PC-3 (cell line): ENCODE data around the gene KRTAP10-10. TPM values are rescaled to one million over a fixed set of nuclear protein-coding genes. Genes with fewer than 3 reads are reported as not detected.

Experiments
- ATAC-seq: fragments of 200-7000 bp; cut with Tn5 transposase; 2 replicates; pipeline ENCODE4 v1.9.1; 2020; ENCODE audit warnings: mild to moderate bottlenecking, moderate library complexity
- BruUV-seq: library from RNA; stranded (reverse); fragments of 400-500 nt; replicated peaks from 2 replicates; lab custom pipeline; 2021; lab: Mats Ljungman, UMichigan
- CTCF ChIA-PET: fragments of 300-600 bp; sonication (Branson Sonifier 250); formaldehyde crosslinking; loops from one replicate; lab custom pipeline; 2022; ENCODE audit warnings: antibody characterized with exemption; lab: Charles Lee
- POLR2A ChIA-PET: fragments of 300-600 bp; sonication (Branson Sonifier 250); formaldehyde crosslinking; loops from one replicate; lab custom pipeline; 2022; ENCODE audit warnings: antibody characterized with exemption; ENCODE audit not compliant: unreplicated experiment; lab: Charles Lee
- DNase-seq: peaks from one replicate; pipeline ENCODE4 v3.0.0-alpha.2; 2015
- H2AFZ ChIP-seq: fragments of 300-600 bp; sonication (generic); 2 replicates; pipeline ENCODE4 v1.6.0; 2016; ENCODE audit warnings: antibody characterized with exemption, low read length
- H3F3A ChIP-seq: fragments of 300-600 bp; sonication (generic); one replicate; pipeline ENCODE4 v1.6.0; 2017; ENCODE audit warnings: antibody characterized with exemption, low read length, control low read depth, mild to moderate bottlenecking; ENCODE audit not compliant: unreplicated experiment
- H3K27ac ChIP-seq: fragments of 300-600 bp; sonication (generic); 2 replicates; pipeline ENCODE4 v1.5.1; 2016; ENCODE audit warnings: mild to moderate bottlenecking, low read length
- H3K27me3 ChIP-seq: fragments of 300-600 bp; sonication (generic); 2 replicates; pipeline ENCODE4 v1.6.1; 2016; ENCODE audit warnings: low read length, mixed read lengths
- H3K36me3 ChIP-seq: fragments of 300-600 bp; sonication (generic); 2 replicates; pipeline ENCODE4 v1.6.1; 2016; ENCODE audit warnings: low read depth, mixed run types, low read length, mixed read lengths
- H3K4me1 ChIP-seq: fragments of 300-600 bp; sonication (generic); 2 replicates; pipeline ENCODE4 v1.5.1; 2016; ENCODE audit warnings: low read length; ENCODE audit not compliant: insufficient read depth
- H3K4me2 ChIP-seq: fragments of 300-600 bp; sonication (generic); 2 replicates; pipeline ENCODE4 v1.6.0; 2016; ENCODE audit warnings: low read length
- H3K4me3 ChIP-seq: fragments of 300-600 bp; sonication (generic); 2 replicates; pipeline ENCODE4 v1.5.1; 2016; ENCODE audit warnings: mild to moderate bottlenecking, low read length, mixed read lengths
- H3K79me2 ChIP-seq: fragments of 300-600 bp; sonication (generic); 2 replicates; pipeline ENCODE4 v1.6.1; 2017; ENCODE audit warnings: low read length, mixed read lengths
- H3K9ac ChIP-seq: fragments of 300-600 bp; sonication (generic); 2 replicates; pipeline ENCODE4 v1.6.0; 2016; ENCODE audit warnings: mild to moderate bottlenecking, low read length
- H3K9me2 ChIP-seq: fragments of 300-600 bp; sonication (generic); replicated peaks from 2 replicates; pipeline ENCODE4 v1.6.1; 2016; ENCODE audit warnings: mixed run types, low read length, mixed read lengths
- H3K9me3 ChIP-seq: fragments of 300-600 bp; sonication (generic); 2 replicates; pipeline ENCODE4 v1.6.1; 2016; ENCODE audit warnings: low read length, mixed read lengths
- H4K20me1 ChIP-seq: fragments of 300-600 bp; sonication (generic); 2 replicates; pipeline ENCODE4 v1.6.1; 2016; ENCODE audit warnings: low read length, mixed read lengths
- CTCF ChIP-seq: fragments of 300-600 bp; sonication (generic); conservative IDR thresholded peaks from 2 replicates; pipeline ENCODE4 v1.5.1; 2017; ENCODE audit warnings: antibody characterized with exemption, low read depth, mild to moderate bottlenecking, low read length
- EZH2 ChIP-seq: fragments of 300-600 bp; sonication (generic); IDR thresholded peaks from one replicate; pipeline ENCODE4 v1.6.1; 2017; ENCODE audit warnings: antibody characterized with exemption, mild to moderate bottlenecking, low read length; ENCODE audit not compliant: unreplicated experiment
- EZH2phosphoT487 ChIP-seq: fragments of 300-600 bp; sonication (generic); IDR thresholded peaks from 2 replicates; pipeline ENCODE4 v1.6.1; 2018; ENCODE audit warnings: mild to moderate bottlenecking, antibody characterized with exemption, low read length, borderline replicate concordance
- intact Hi-C: fragments of 100-400 bp; cut with micrococcal nuclease; formaldehyde crosslinking; loops from 2 replicates; pipeline ENCODE4 v1.9.0; 2023
- total RNA-seq: library from RNA; depleted of rRNA; stranded (reverse); fragments of >200 nt; gene quantifications from 2 replicates; pipeline ENCODE4 v1.2.3, GENCODE V29; 2014

KRTAP10-10 gene
- total RNA-seq, 1 experiment from 2014 or later, result not detected

DNA sequence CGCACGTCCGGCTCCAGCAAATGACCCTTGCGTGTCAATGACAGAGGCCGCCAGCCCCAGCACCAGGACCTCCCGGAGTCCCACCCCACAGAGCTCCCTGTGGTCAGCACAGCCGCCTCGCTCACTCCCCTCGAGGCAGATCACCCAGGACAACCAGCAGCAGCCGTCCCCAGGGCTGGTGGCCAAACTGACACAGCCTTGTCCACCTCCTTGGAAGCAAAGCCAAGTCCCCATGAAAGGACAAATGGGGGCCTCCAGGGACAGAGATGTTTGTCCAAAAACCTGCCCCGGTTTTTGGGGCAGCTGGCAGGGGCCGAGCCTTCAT, 2.1 kb downstream of the KRTAP10-10 start:
- no peaks in the 10 kb centered on the region for H3K4me1 ChIP-seq
- H3K36me3 ChIP-seq, result no peaks in the 10 kb centered on the region
- TF ChIP-seq EZH2phosphoT487, result no peak
- no peak for TF ChIP-seq CTCF
- no peak for TF ChIP-seq EZH2
- ATAC-seq (no peak), DNase-seq (no peak)
- no peaks in the 10 kb centered on the region for H3K9me3 ChIP-seq
- intact Hi-C loops, result no loop called here
- H3K9ac ChIP-seq, result no peak overlapping the region
- no peak overlapping the region for H3K27ac ChIP-seq
- H3K4me3 ChIP-seq, result no peak overlapping the region
- H3K9me2 ChIP-seq, result no peaks in the 10 kb centered on the region
- H3K4me2 ChIP-seq, result no peak overlapping the region
- ChIA-PET CTCF (no interaction called here), POLR2A (no interaction called here)
- no peaks in the 10 kb centered on the region for H4K20me1 ChIP-seq
- H3F3A ChIP-seq, result no peaks in the 10 kb centered on the region
- no peaks in the 10 kb centered on the region for H3K27me3 ChIP-seq
- no peaks in the 10 kb centered on the region for H3K79me2 ChIP-seq
- H2AFZ ChIP-seq, result no peak overlapping the region
- BruUV-seq, result no TSS peak

DNA sequence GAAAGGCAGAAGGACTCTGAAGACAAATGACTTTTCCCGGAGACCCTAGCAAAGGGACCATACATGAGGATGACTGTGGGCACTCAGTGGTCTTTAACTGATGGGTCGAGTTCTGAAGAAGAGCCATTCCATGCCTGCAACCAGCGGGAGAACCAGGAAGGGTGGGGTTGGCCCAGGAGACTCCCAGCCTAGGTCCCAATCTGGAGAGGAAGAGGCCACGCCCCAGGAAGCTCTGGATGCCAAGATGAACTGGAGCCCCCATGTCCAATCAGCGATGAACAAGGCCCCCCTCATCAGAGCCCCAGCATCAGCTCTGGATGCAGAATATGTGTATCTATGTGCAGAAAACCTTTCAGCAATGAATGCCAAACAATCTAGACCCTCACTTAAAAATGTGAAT, 3.6 kb downstream of the KRTAP10-10 start:
- H3K4me2 ChIP-seq, result no peak overlapping the region
- no peaks in the 10 kb centered on the region for H3K36me3 ChIP-seq
- no peaks in the 10 kb centered on the region for H3K9me2 ChIP-seq
- no peaks in the 10 kb centered on the region for H3K4me1 ChIP-seq
- no peaks in the 10 kb centered on the region for H3K27me3 ChIP-seq
- no peak overlapping the region for H3K4me3 ChIP-seq
- BruUV-seq, result no TSS peak
- no peak overlapping the region for H3K9ac ChIP-seq
- no peaks in the 10 kb centered on the region for H3K9me3 ChIP-seq
- H4K20me1 ChIP-seq, result no peaks in the 10 kb centered on the region
- DNase-seq, result no peak
- CTCF ChIA-PET, result no interaction called here
- no peak for TF ChIP-seq EZH2phosphoT487
- TF ChIP-seq CTCF, result no peak
- TF ChIP-seq EZH2, result no peak
- no peak overlapping the region for H3K27ac ChIP-seq
- POLR2A ChIA-PET, result no interaction called here
- no peak overlapping the region for H2AFZ ChIP-seq
- H3F3A ChIP-seq, result no peaks in the 10 kb centered on the region
- no peaks in the 10 kb centered on the region for H3K79me2 ChIP-seq
- no peak for ATAC-seq
- intact Hi-C loops, result no loop called here

DNA sequence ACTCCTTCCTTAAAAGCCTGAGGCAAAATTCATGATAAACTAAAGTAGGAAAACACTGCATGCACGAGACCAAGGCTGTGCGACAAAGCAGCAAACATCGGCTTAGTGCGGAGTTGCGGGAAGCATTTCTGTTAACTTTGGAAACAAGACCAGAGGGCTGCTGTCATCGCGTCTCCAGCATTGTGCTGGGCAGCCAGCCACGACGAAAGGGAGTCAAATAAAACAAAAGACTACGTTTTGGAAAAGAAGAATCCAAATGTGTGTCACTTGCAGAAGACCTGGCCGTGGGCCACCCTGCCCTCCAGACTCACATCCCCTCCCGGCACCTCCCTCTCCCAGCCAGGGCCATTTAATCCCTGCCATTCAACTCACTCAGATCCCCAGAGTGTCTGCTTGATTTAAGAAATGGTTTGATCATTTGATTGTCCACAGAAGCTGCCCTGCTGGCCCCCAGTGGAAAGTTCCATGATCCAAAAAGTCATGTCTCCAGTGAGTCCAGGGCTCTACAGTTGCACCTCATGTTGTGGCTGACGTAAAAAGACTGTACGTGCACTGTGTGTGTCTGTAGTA, 6.7 kb downstream of the KRTAP10-10 start:
- no peaks in the 10 kb centered on the region for H3K27me3 ChIP-seq
- TF ChIP-seq EZH2phosphoT487, result no peak
- TF ChIP-seq CTCF, result no peak
- TF ChIP-seq EZH2, result no peak
- no peaks in the 10 kb centered on the region for H3K4me1 ChIP-seq
- ATAC-seq, result peak; percentile 40; the same call in 1 of the 2 replicates
- no peak overlapping the region for H3K9ac ChIP-seq
- no peak overlapping the region for H3K27ac ChIP-seq
- CTCF ChIA-PET, result no interaction called here
- BruUV-seq, result no TSS peak
- intact Hi-C loops, result no loop called here
- no peaks in the 10 kb centered on the region for H3K9me2 ChIP-seq
- H3K4me2 ChIP-seq, result no peak overlapping the region
- no peaks in the 10 kb centered on the region for H3F3A ChIP-seq
- no peaks in the 10 kb centered on the region for H3K36me3 ChIP-seq
- H4K20me1 ChIP-seq, result no peaks in the 10 kb centered on the region
- H3K79me2 ChIP-seq, result no peaks in the 10 kb centered on the region
- no peak for DNase-seq
- no peaks in the 10 kb centered on the region for H3K9me3 ChIP-seq
- H2AFZ ChIP-seq, result no peak overlapping the region
- POLR2A ChIA-PET, result no interaction called here
- no peak overlapping the region for H3K4me3 ChIP-seq
